Activated CD4-positive, alpha-beta T cell treated with anti-CD3 and anti-CD28 coated beads, Interleukin-2, Interleukin-6, amounts not matched to agents 100 ng/mL and 50 ng/mL, durations not matched to agents 16 hours and 8 hours (primary cell): ENCODE data around the gene S100A2.

Experiments used
- DNase-seq: peaks from one replicate; pipeline ENCODE4 v3.0.0-alpha.2; 2020

The S100A2 gene

GRCh38 chr1:153543736-153544135, 21.9 kb downstream of the S100A2 start:
- no peak for DNase-seq

- no peak for DNase-seq
Measured at GRCh38 chr1:153542956-153543711, 22.5 kb downstream of the S100A2 start.

- DNase-seq: no peak
Measured at GRCh38 chr1:153541641-153542590, 23.7 kb downstream of the S100A2 start.

GRCh38 chr1:153540394-153541361, 25.0 kb downstream of the S100A2 start, which contains the start of gene S100A5:
Gene S100A5 (minus strand): TSS chr1:153540934. CDS start chr1:153540191, 743 bp downstream.
- DNase-seq: peak; percentile 83

GRCh38 chr1:153539395-153540093, 26.1 kb downstream of the S100A2 start:
- DNase-seq: no peak

- DNase-seq: no peak
Measured at GRCh38 chr1:153538315-153538821, 27.3 kb downstream of the S100A2 start.

- no peak for DNase-seq
Measured at GRCh38 chr1:153537376-153537730, 28.3 kb downstream of the S100A2 start.

- DNase-seq: no peak
Measured at GRCh38 chr1:153536671-153537375, 28.8 kb downstream of the S100A2 start.

- DNase-seq: peak; percentile 90
Measured at GRCh38 chr1:153536012-153536670, 29.5 kb downstream of the S100A2 start.

- peak; percentile 75 for DNase-seq
Measured at GRCh38 chr1:153535242-153536011, 30.2 kb downstream of the S100A2 start, which contains the start of gene S100A6. Gene S100A6 (minus strand): TSS chr1:153535991. CDS start chr1:153535339, 652 bp downstream.

- DNase-seq: no peak
Measured at GRCh38 chr1:153534925-153535241, 30.8 kb downstream of the S100A2 start.

- DNase-seq: no peak
Measured at GRCh38 chr1:153534226-153534924, 31.3 kb downstream of the S100A2 start.

GRCh38 chr1:153533689-153534201, 31.9 kb downstream of the S100A2 start:
- DNase-seq: peak; percentile 38

GRCh38 chr1:153532769-153533599, 32.7 kb downstream of the S100A2 start:
- peak; percentile 90 for DNase-seq

- peak; percentile 88 for DNase-seq
Measured at GRCh38 chr1:153532181-153532580, 33.5 kb downstream of the S100A2 start.

GRCh38 chr1:153531638-153532037, 34.0 kb downstream of the S100A2 start:
- no peak for DNase-seq

- DNase-seq: no peak
Measured at GRCh38 chr1:153527683-153528040, 38.0 kb downstream of the S100A2 start.
